Astrocyte of the spinal cord (primary cell): ENCODE results near the gene CUEDC1.

Experiments used
- DNase-seq: peaks from one replicate; pipeline ENCODE4 v3.0.0; 2011; ENCODE audit warnings: low read depth, low spot score
- H3K4me3 ChIP-seq: 2 replicates; pipeline ENCODE4 v1.5.1; 2011; ENCODE audit warnings: low read depth, mild to moderate bottlenecking, low read length, moderate library complexity
- CTCF ChIP-seq: IDR thresholded peaks from 2 replicates; pipeline ENCODE4 v1.5.1; 2012; ENCODE audit warnings: low read depth, mild to moderate bottlenecking, low read length, inconsistent platforms
- in situ Hi-C: cut with HindIII; loops from 2 replicates; pipeline ENCODE4 v1.10.0; 2017; ENCODE audit warnings: low sequenced_read_pairs

Gene CUEDC1

GRCh38 chr17:57943645-57944044, 11.6 kb downstream of the CUEDC1 start:
- no peak for TF ChIP-seq CTCF
- H3K4me3 ChIP-seq: no peak overlapping the region
- in situ Hi-C loops: no loop called here
- DNase-seq: no peak

GRCh38 chr17:57943140-57943539, 12.1 kb downstream of the CUEDC1 start:
- peak; percentile 40 for DNase-seq

GRCh38 chr17:57941384-57942370, 13.5 kb downstream of the CUEDC1 start:
- in situ Hi-C loops: no loop called here
- no peak for DNase-seq
- no peak for TF ChIP-seq CTCF

More at GRCh38 chr17:57943140-57943539, 12.1 kb downstream of the CUEDC1 start:
- H3K4me3 ChIP-seq: no peak overlapping the region
- in situ Hi-C loops: no loop called here
- no peak for TF ChIP-seq CTCF

GRCh38 chr17:57940653-57941329, 14.4 kb downstream of the CUEDC1 start:
- no peak overlapping the region for H3K4me3 ChIP-seq
- in situ Hi-C loops: no loop called here
- no peak for DNase-seq
- TF ChIP-seq CTCF: no peak

More at GRCh38 chr17:57941384-57942370, 13.5 kb downstream of the CUEDC1 start:
- H3K4me3 ChIP-seq: no peak overlapping the region

GRCh38 chr17:57940231-57940630, 15.0 kb downstream of the CUEDC1 start:
- TF ChIP-seq CTCF: no peak
- H3K4me3 ChIP-seq: no peak overlapping the region
- DNase-seq: no peak
- in situ Hi-C loops: no loop called here

- in situ Hi-C loops: no loop called here
- DNase-seq: no peak
- TF ChIP-seq CTCF: no peak
- H3K4me3 ChIP-seq: no peak overlapping the region
These were observed 15.4 kb downstream of the CUEDC1 start for GRCh38 chr17:57939797-57940196.
